ENCODE results near the gene HS2ST1. TPM values are rescaled to one million over a fixed set of nuclear protein-coding genes. Genes with fewer than 3 reads are reported as not detected.

HS2ST1 gene
- total RNA-seq, 3 donors from 2014 or later: 17.7 to 18.0 (median 17.8) TPM

DNA sequence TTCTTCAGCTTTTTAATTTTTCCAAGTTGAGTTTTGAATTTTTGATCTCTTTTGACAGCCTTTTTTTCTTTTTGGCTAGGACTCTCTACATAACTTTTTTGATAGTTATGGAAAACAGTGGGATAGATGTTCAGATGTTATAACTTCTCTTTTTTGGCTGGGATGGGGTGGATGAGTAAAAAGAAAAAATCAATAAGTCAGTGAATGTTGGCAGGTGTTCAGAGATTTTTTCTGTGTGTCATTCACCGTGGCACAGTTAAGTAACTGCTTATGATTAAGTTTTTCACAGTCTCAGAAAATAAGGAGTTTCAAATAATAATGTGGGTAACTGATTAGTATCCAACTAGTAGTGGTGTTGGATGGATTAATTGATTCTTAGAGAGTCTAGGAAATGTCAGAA, 24.0 kb downstream of the HS2ST1 start:
- TF ChIP-seq POLR2A (IDR thresholded peaks at IDR 0.05) (no peak), POLR2AphosphoS5 (IDR thresholded peaks at IDR 0.05) (no peak)
- TF ChIP-seq, protein P1, sequence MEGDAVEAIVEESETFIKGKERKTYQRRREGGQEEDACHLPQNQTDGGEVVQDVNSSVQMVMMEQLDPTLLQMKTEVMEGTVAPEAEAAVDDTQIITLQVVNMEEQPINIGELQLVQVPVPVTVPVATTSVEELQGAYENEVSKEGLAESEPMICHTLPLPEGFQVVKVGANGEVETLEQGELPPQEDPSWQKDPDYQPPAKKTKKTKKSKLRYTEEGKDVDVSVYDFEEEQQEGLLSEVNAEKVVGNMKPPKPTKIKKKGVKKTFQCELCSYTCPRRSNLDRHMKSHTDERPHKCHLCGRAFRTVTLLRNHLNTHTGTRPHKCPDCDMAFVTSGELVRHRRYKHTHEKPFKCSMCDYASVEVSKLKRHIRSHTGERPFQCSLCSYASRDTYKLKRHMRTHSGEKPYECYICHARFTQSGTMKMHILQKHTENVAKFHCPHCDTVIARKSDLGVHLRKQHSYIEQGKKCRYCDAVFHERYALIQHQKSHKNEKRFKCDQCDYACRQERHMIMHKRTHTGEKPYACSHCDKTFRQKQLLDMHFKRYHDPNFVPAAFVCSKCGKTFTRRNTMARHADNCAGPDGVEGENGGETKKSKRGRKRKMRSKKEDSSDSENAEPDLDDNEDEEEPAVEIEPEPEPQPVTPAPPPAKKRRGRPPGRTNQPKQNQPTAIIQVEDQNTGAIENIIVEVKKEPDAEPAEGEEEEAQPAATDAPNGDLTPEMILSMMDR (IDR thresholded peaks at IDR 0.05): no peak
- H3K27ac ChIP-seq: no peak overlapping the region
- H3K4me1 ChIP-seq: no peaks in the 10 kb centered on the region
- no peak for DNase-seq (ENCODE audit: low spot score in 2 of 2)
- intact Hi-C loops (cut with DNase I; ENCODE audit: low total_unique reads): no loop called here
- no peak overlapping the region for H3K4me3 ChIP-seq
- H3K27me3 ChIP-seq: no peaks in the 10 kb centered on the region
- H3K9me3 ChIP-seq: no peaks in the 10 kb centered on the region
- H3K36me3 ChIP-seq: no peaks in the 10 kb centered on the region

- no peak for DNase-seq (ENCODE audit: low spot score in 2 of 2)
- Histone ChIP-seq H3K36me3 (no peaks in the 10 kb centered on the region), H3K4me1 (no peaks in the 10 kb centered on the region), H3K4me3 (no peak overlapping the region), H3K9me3 (no peaks in the 10 kb centered on the region), H3K27me3 (no peaks in the 10 kb centered on the region), H3K27ac (no peak overlapping the region)
- intact Hi-C loops (cut with DNase I; ENCODE audit: low total_unique reads): no loop called here
- TF ChIP-seq POLR2A (IDR thresholded peaks at IDR 0.05) (no peak), POLR2AphosphoS5 (IDR thresholded peaks at IDR 0.05) (no peak)
- TF ChIP-seq, protein P1 (IDR thresholded peaks at IDR 0.05): no peak
These were observed 24.4 kb downstream of the HS2ST1 start for GRCh38 chr1:86938855-86939254.

- intact Hi-C loops (cut with DNase I; ENCODE audit: low total_unique reads): no loop called here
- no peaks in the 10 kb centered on the region for H3K9me3 ChIP-seq
- no peak overlapping the region for H3K27ac ChIP-seq
- no peaks in the 10 kb centered on the region for H3K36me3 ChIP-seq
- H3K4me1 ChIP-seq: no peaks in the 10 kb centered on the region
- TF ChIP-seq POLR2AphosphoS5 (IDR thresholded peaks at IDR 0.05) (no peak), POLR2A (IDR thresholded peaks at IDR 0.05) (no peak)
- TF ChIP-seq, protein P1 (IDR thresholded peaks at IDR 0.05): no peak
- H3K27me3 ChIP-seq: no peaks in the 10 kb centered on the region
- no peak for DNase-seq (ENCODE audit: low spot score in 2 of 2)
- H3K4me3 ChIP-seq: no peak overlapping the region
These were observed 25.0 kb downstream of the HS2ST1 start for GRCh38 chr1:86939406-86939805.

- H3K36me3 ChIP-seq: no peaks in the 10 kb centered on the region
- H3K27ac ChIP-seq: no peak overlapping the region
- H3K9me3 ChIP-seq: no peaks in the 10 kb centered on the region
- intact Hi-C loops (cut with DNase I; ENCODE audit: low total_unique reads): no loop called here
- TF ChIP-seq POLR2AphosphoS5 (IDR thresholded peaks at IDR 0.05) (no peak), POLR2A (IDR thresholded peaks at IDR 0.05) (no peak)
- TF ChIP-seq, protein P1 (IDR thresholded peaks at IDR 0.05): no peak
- no peaks in the 10 kb centered on the region for H3K4me1 ChIP-seq
- H3K27me3 ChIP-seq: no peaks in the 10 kb centered on the region
- no peak overlapping the region for H3K4me3 ChIP-seq
- no peak for DNase-seq (ENCODE audit: low spot score in 2 of 2)
These were observed 26.2 kb downstream of the HS2ST1 start for GRCh38 chr1:86940599-86940998.

DNA sequence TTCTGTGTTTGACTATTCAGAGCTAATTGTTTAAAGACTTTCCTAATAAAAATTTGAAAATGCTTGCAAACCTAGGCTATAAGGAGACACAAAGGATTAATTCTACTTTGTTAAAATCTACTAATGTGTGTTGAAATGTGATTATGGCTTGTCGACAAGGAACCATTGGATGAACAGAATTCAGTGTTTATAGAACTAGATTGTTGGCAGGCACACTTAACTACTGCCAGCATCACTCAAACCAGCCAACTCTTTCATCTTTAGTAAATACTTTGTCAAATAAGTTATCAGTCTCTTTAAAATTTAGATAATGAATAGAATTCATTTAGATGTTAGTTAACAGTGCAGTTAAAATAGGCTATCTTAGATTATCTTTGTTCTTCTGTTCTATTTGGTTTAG, 27.6 kb downstream of the HS2ST1 start:
- Histone ChIP-seq H3K27ac (no peak overlapping the region), H3K9me3 (no peaks in the 10 kb centered on the region), H3K36me3 (no peaks in the 10 kb centered on the region), H3K27me3 (no peaks in the 10 kb centered on the region), H3K4me1 (no peaks in the 10 kb centered on the region), H3K4me3 (no peak overlapping the region)
- intact Hi-C loops (cut with DNase I; ENCODE audit: low total_unique reads): no loop called here
- TF ChIP-seq, protein P1 (IDR thresholded peaks at IDR 0.05): no peak
- TF ChIP-seq POLR2AphosphoS5 (IDR thresholded peaks at IDR 0.05): no peak
- no peak for TF ChIP-seq POLR2A (IDR thresholded peaks at IDR 0.05)
- DNase-seq (ENCODE audit: low spot score in 2 of 2): no peak

All from breast epithelium (tissue), 4 donors.